GM12873 (cell line): Measurements from ENCODE around the gene RFTN1.

Experiments used
- CTCF ChIP-seq: IDR thresholded peaks from 2 replicates; pipeline ENCODE4 v1.5.1; 2012; ENCODE audit warnings: low read depth, mild to moderate bottlenecking, moderate library complexity, low read length, control low read depth; ENCODE audit not compliant: insufficient read depth; ENCODE audit errors: missing control alignments

The RFTN1 gene

GRCh38 chr3:16398648-16399047, 114.9 kb downstream of the RFTN1 start:
- no peak for TF ChIP-seq CTCF

GRCh38 chr3:16396202-16396601, 117.3 kb downstream of the RFTN1 start:
- TF ChIP-seq CTCF, result no peak

GRCh38 chr3:16395212-16395611, 118.3 kb downstream of the RFTN1 start:
- TF ChIP-seq CTCF, result no peak

GRCh38 chr3:16394639-16395038, 118.9 kb downstream of the RFTN1 start:
- TF ChIP-seq CTCF, result no peak

GRCh38 chr3:16392717-16393116, 120.8 kb downstream of the RFTN1 start:
- TF ChIP-seq CTCF, result no peak

- TF ChIP-seq CTCF, result no peak
These were observed 121.4 kb downstream of the RFTN1 start for GRCh38 chr3:16392065-16392464.

GRCh38 chr3:16390581-16390980, 122.9 kb downstream of the RFTN1 start:
- no peak for TF ChIP-seq CTCF
